ENCODE data around the gene UCP3. TPM values are rescaled to one million over a fixed set of nuclear protein-coding genes. Genes with fewer than 3 reads are reported as not detected.

The UCP3 gene
- total RNA-seq, 2 donors from 2014 or later, result 1.9 to 3.5 TPM

GRCh38 chr11:74004046-74004695 is 4.7 kb downstream of the UCP3 start:
- H3K4me3 Mint-ChIP-seq, result no peak overlapping the region
- no peaks in the 10 kb centered on the region for H3K27me3 Mint-ChIP-seq (ENCODE audit: insufficient read depth)
- H3K36me3 Mint-ChIP-seq (ENCODE audit: low read depth), result no peaks in the 10 kb centered on the region
- Histone ChIP-seq H3K36me3 (ENCODE audit: control insufficient read depth, insufficient read depth, low read length) (no peaks in the 10 kb centered on the region), H3K9me3 (ENCODE audit: control insufficient read depth, low read length) (no peaks in the 10 kb centered on the region), H3K4me1 (ENCODE audit: control insufficient read depth, insufficient read depth, low read length) (no peaks in the 10 kb centered on the region), H3K9ac (ENCODE audit: extremely low read depth, low read length, poor library complexity, severe bottlenecking) (no peak overlapping the region), H3K27me3 (ENCODE audit: control insufficient read depth, insufficient read depth, low read length, poor library complexity, severe bottlenecking) (no peaks in the 10 kb centered on the region), H3K4me3 (ENCODE audit: low read length) (no peak overlapping the region), H3K27ac (ENCODE audit: low read depth, low read length) (no peak overlapping the region)
- DNase-seq, result no peak
- peaks cover 11% of the 10 kb centered on the region for H3K4me1 Mint-ChIP-seq
- H3K27ac Mint-ChIP-seq, result no peak overlapping the region
- WGBS, 2 experiments (ENCODE audit: insufficient coverage in 1 of 2, insufficient read length in 1 of 2), result 92 to 93% methylated on average over 3 to 6 of the region's 6 CpGs
- no peak for TF ChIP-seq CTCF (conservative IDR thresholded peaks at IDR 0.05)
- H3K9me3 Mint-ChIP-seq, result no peaks in the 10 kb centered on the region

- no peaks in the 10 kb centered on the region for H3K36me3 Mint-ChIP-seq (ENCODE audit: low read depth)
- no peak overlapping the region for H3K27ac Mint-ChIP-seq
- H3K4me1 ChIP-seq (ENCODE audit: control insufficient read depth, insufficient read depth, low read length), result no peaks in the 10 kb centered on the region
- no peaks in the 10 kb centered on the region for H3K9me3 ChIP-seq (ENCODE audit: control insufficient read depth, low read length)
- H3K4me3 Mint-ChIP-seq, result no peak overlapping the region
- WGBS, 2 experiments (ENCODE audit: insufficient coverage in 1 of 2, insufficient read length in 1 of 2), result 89 to 100% methylated on average over 2 to 4 of the region's 4 CpGs
- H3K27me3 Mint-ChIP-seq (ENCODE audit: insufficient read depth), result no peaks in the 10 kb centered on the region
- no peak for DNase-seq
- no peak overlapping the region for H3K27ac ChIP-seq (ENCODE audit: low read depth, low read length)
- no peaks in the 10 kb centered on the region for H3K9me3 Mint-ChIP-seq
- H3K4me3 ChIP-seq (ENCODE audit: low read length), result no peak overlapping the region
- H3K4me1 Mint-ChIP-seq, result no peaks in the 10 kb centered on the region
- no peak for TF ChIP-seq CTCF (conservative IDR thresholded peaks at IDR 0.05)
- H3K27me3 ChIP-seq (ENCODE audit: control insufficient read depth, insufficient read depth, low read length, poor library complexity, severe bottlenecking), result no peaks in the 10 kb centered on the region
- no peaks in the 10 kb centered on the region for H3K36me3 ChIP-seq (ENCODE audit: control insufficient read depth, insufficient read depth, low read length)
- H3K9ac ChIP-seq (ENCODE audit: extremely low read depth, low read length, poor library complexity, severe bottlenecking), result no peak overlapping the region
Observed at GRCh38 chr11:74002832-74003231, 6.1 kb downstream of the UCP3 start.

- Histone ChIP-seq H3K27me3 (ENCODE audit: control insufficient read depth, insufficient read depth, low read length, poor library complexity, severe bottlenecking) (no peaks in the 10 kb centered on the region), H3K4me1 (ENCODE audit: control insufficient read depth, insufficient read depth, low read length) (no peaks in the 10 kb centered on the region), H3K9me3 (ENCODE audit: control insufficient read depth, low read length) (no peaks in the 10 kb centered on the region), H3K4me3 (ENCODE audit: low read length) (no peak overlapping the region), H3K36me3 (ENCODE audit: control insufficient read depth, insufficient read depth, low read length) (no peaks in the 10 kb centered on the region), H3K27ac (ENCODE audit: low read depth, low read length) (no peak overlapping the region), H3K9ac (ENCODE audit: extremely low read depth, low read length, poor library complexity, severe bottlenecking) (no peak overlapping the region)
- H3K4me1 Mint-ChIP-seq, result no peaks in the 10 kb centered on the region
- peak; percentile 34 for DNase-seq
- no peaks in the 10 kb centered on the region for H3K9me3 Mint-ChIP-seq
- H3K4me3 Mint-ChIP-seq, result no peak overlapping the region
- 84 to 97% methylated on average over 5 to 7 of the region's 7 CpGs for WGBS, 2 experiments (ENCODE audit: insufficient coverage in 1 of 2, insufficient read length in 1 of 2)
- no peaks in the 10 kb centered on the region for H3K36me3 Mint-ChIP-seq (ENCODE audit: low read depth)
- H3K27me3 Mint-ChIP-seq (ENCODE audit: insufficient read depth), result no peaks in the 10 kb centered on the region
- no peak for TF ChIP-seq CTCF (conservative IDR thresholded peaks at IDR 0.05)
- no peak overlapping the region for H3K27ac Mint-ChIP-seq
Observed at GRCh38 chr11:74001822-74002286, 7.0 kb downstream of the UCP3 start.
